ENCODE measurements around the gene RHOF.

Gene RHOF

DNA sequence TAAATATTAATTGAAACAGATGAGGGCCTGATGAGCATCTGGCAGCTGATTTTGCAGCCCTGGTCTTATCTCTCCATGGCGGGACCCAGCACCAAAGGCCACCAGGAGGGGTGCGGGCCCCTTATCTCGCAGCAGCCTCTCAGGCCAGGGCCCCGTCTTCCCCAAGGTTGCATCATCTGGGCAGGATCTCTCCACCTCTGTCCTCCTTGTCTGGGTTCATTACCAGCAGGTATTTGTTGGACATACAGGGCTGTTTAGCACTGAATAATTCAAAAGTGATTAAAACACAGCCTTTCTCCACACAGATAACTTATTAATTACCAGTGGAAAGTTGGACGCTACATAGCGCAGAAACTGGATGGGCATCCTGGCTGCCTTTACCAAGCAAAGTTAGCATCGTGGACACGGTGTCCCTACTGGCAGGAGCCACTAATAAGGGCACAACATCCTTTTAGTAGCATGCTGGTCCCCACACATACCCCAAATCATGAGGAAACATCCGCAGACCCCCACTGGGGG is 55.1 kb downstream of the RHOF start:
- H3K9me3 ChIP-seq = no peaks in the 10 kb centered on the region
- H3K4me1 ChIP-seq (ENCODE audit: control insufficient read depth in 1 of 2, insufficient read depth in 1 of 2, low read depth in 1 of 2, low read length in 1 of 2) = peaks cover 0 to 5% of the 10 kb centered on the region in 2 experiments
- no peaks in the 10 kb centered on the region for H3K36me3 ChIP-seq
- TF ChIP-seq, protein P1, sequence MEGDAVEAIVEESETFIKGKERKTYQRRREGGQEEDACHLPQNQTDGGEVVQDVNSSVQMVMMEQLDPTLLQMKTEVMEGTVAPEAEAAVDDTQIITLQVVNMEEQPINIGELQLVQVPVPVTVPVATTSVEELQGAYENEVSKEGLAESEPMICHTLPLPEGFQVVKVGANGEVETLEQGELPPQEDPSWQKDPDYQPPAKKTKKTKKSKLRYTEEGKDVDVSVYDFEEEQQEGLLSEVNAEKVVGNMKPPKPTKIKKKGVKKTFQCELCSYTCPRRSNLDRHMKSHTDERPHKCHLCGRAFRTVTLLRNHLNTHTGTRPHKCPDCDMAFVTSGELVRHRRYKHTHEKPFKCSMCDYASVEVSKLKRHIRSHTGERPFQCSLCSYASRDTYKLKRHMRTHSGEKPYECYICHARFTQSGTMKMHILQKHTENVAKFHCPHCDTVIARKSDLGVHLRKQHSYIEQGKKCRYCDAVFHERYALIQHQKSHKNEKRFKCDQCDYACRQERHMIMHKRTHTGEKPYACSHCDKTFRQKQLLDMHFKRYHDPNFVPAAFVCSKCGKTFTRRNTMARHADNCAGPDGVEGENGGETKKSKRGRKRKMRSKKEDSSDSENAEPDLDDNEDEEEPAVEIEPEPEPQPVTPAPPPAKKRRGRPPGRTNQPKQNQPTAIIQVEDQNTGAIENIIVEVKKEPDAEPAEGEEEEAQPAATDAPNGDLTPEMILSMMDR (IDR thresholded peaks at IDR 0.05) = no peak
- no peaks in the 10 kb centered on the region for H3K27me3 ChIP-seq
- no peak overlapping the region for H3K4me3 ChIP-seq (ENCODE audit: low read depth in 1 of 2, low read length in 1 of 2)
- no peak overlapping the region for H3K27ac ChIP-seq

DNA sequence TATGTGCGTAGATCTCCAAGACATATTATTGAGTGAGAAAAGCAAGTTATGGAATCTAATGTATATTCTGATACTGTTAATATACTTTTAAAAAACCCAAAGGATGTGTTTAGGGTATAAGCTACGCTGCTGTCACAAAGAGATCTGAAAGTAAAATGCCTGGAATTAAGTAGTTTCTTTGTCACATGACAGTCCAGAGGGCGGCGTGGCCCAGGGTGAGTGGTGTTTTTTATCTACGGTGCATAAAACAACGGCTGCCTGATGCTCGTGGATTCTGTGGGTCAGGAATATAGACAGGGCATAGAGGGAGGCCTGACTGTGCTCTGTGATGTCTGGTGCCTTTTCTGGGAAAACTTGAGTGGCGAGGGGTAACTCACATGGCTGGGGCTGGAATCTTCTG is 59.6 kb downstream of the RHOF start:
- Histone ChIP-seq H3K9me3 (no peaks in the 10 kb centered on the region), H3K4me1 (ENCODE audit: control insufficient read depth in 1 of 2, insufficient read depth in 1 of 2, low read depth in 1 of 2, low read length in 1 of 2) (no peaks in the 10 kb centered on the region), H3K27ac (no peak overlapping the region), H3K36me3 (no peaks in the 10 kb centered on the region), H3K4me3 (ENCODE audit: low read depth in 1 of 2, low read length in 1 of 2) (no peak overlapping the region), H3K27me3 (no peaks in the 10 kb centered on the region)
- TF ChIP-seq, protein P1 (IDR thresholded peaks at IDR 0.05) = no peak

DNA sequence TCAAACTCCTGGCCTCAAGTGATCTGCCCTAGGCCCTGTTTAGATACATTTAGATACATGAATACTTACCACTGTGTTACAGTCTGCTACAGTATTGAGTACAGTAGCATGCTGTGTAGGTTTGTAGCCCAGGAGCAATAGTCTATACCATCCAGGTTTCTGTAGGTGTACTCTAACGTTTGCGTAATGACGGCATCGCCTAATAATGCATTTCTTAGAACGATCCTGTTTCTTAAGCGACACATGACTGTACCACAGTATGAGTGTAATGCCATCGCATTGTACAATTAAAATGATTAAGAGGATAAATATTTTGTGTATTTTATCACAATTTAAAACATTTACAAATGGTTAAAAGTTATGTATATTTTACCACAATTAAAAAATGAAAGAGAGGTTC is 62.0 kb downstream of the RHOF start:
- H3K27ac ChIP-seq = no peak overlapping the region
- H3K4me3 ChIP-seq (ENCODE audit: low read depth in 1 of 2, low read length in 1 of 2) = no peak overlapping the region
- H3K27me3 ChIP-seq = no peaks in the 10 kb centered on the region
- no peaks in the 10 kb centered on the region for H3K9me3 ChIP-seq
- H3K4me1 ChIP-seq (ENCODE audit: control insufficient read depth in 1 of 2, insufficient read depth in 1 of 2, low read depth in 1 of 2, low read length in 1 of 2) = no peaks in the 10 kb centered on the region
- H3K36me3 ChIP-seq = no peaks in the 10 kb centered on the region
- TF ChIP-seq, protein P1 (IDR thresholded peaks at IDR 0.05) = no peak

DNA sequence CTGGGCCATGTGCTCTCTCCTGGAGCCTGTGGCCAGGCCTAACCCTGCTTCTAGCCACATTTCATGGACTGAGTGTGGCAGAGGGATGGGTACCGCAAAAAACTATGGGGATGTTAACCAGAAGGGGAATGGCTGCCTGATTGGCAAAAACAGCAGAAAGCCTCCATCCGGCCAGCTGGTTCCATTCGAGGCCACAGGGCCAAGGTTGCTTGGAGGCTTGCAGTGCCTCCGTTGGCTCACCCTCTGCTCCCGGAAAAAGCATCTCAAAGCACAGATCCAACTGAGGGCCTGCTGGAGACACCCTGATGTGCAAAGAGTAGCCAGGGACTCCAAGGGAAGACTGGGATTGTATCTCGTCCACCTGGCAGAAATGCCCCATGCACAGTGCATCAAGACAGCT is 64.5 kb downstream of the RHOF start:
- Histone ChIP-seq H3K9me3 (no peaks in the 10 kb centered on the region), H3K27ac (no peak overlapping the region), H3K36me3 (no peaks in the 10 kb centered on the region), H3K27me3 (no peaks in the 10 kb centered on the region), H3K4me3 (ENCODE audit: low read depth in 1 of 2, low read length in 1 of 2) (no peak overlapping the region), H3K4me1 (ENCODE audit: control insufficient read depth in 1 of 2, insufficient read depth in 1 of 2, low read depth in 1 of 2, low read length in 1 of 2) (no peaks in the 10 kb centered on the region)
- TF ChIP-seq, protein P1 (IDR thresholded peaks at IDR 0.05) = no peak
